GM12865 (cell line): ENCODE data around the gene IPO11.

ENCODE experiments used
- DNase-seq: peaks from one replicate; pipeline ENCODE4 v3.0.0; 2010; ENCODE audit warnings: low read depth
- H3K4me3 ChIP-seq: 2 replicates; pipeline ENCODE4 v1.5.1; 2011; ENCODE audit warnings: mild to moderate bottlenecking, low read depth, low read length, control low read depth
- CTCF ChIP-seq: IDR thresholded peaks from 2 replicates; pipeline ENCODE4 v1.5.1; 2011; ENCODE audit warnings: low read length, control low read depth, low read depth, inconsistent platforms; ENCODE audit not compliant: insufficient read depth; ENCODE audit errors: missing control alignments

IPO11 gene

GRCh38 chr5:62592558-62592957 is 180.0 kb downstream of the IPO11 start:
- no peak overlapping the region for H3K4me3 ChIP-seq
- TF ChIP-seq CTCF, result no peak
- DNase-seq, result no peak

GRCh38 chr5:62593331-62593730 is 180.8 kb downstream of the IPO11 start:
- no peak overlapping the region for H3K4me3 ChIP-seq
- no peak for TF ChIP-seq CTCF
- DNase-seq, result no peak

- TF ChIP-seq CTCF, result no peak
- H3K4me3 ChIP-seq, result no peak overlapping the region
- DNase-seq, result no peak
Measured at GRCh38 chr5:62594364-62594984, 181.9 kb downstream of the IPO11 start.

GRCh38 chr5:62596096-62596495 is 183.5 kb downstream of the IPO11 start:
- H3K4me3 ChIP-seq, result no peak overlapping the region
- no peak for TF ChIP-seq CTCF
- no peak for DNase-seq

- no peak for DNase-seq
- no peak overlapping the region for H3K4me3 ChIP-seq
- TF ChIP-seq CTCF, result no peak
Measured at GRCh38 chr5:62596691-62597090, 184.1 kb downstream of the IPO11 start.

GRCh38 chr5:62597314-62597713 is 184.8 kb downstream of the IPO11 start:
- no peak for TF ChIP-seq CTCF
- H3K4me3 ChIP-seq, result no peak overlapping the region
- DNase-seq, result no peak

GRCh38 chr5:62600560-62601252 is 188.1 kb downstream of the IPO11 start:
- H3K4me3 ChIP-seq, result no peak overlapping the region
- no peak for TF ChIP-seq CTCF
- DNase-seq, result no peak
